Transverse colon (tissue), 4 donors: Measurements from ENCODE around the gene CMTM7. TPM values are rescaled to one million over a fixed set of nuclear protein-coding genes. Genes with fewer than 3 reads are reported as not detected.
A peak's percentile ranks its signal among the peaks of the same experiment; 100 is the strongest.

Experiments used
- DNase-seq: peaks from one replicate; pipeline ENCODE4 v3.0.0-alpha.2; 2019
- H3K27ac ChIP-seq, 4 donors: fragments of 200-600 bp; sonication (generic); 2 replicates each; pipeline ENCODE4 v1.5.1; 2016 to 2018; ENCODE audit warnings: inconsistent platforms in 4 of 4
- H3K27me3 ChIP-seq: fragments of 200-600 bp; sonication (generic); 2 replicates; pipeline ENCODE4 v1.5.1; 2017; ENCODE audit warnings: inconsistent platforms
- H3K36me3 ChIP-seq, 4 donors: fragments of 200-600 bp; sonication (generic); 2 replicates each; pipeline ENCODE4 v1.5.1; 2017 to 2019; ENCODE audit warnings: inconsistent platforms in 4 of 4
- H3K4me1 ChIP-seq, 4 donors: fragments of 200-600 bp; sonication (generic); 2 replicates each; pipeline ENCODE4 v1.5.1; 2017 to 2020; ENCODE audit warnings: inconsistent platforms in 4 of 4
- H3K4me3 ChIP-seq, 4 donors: fragments of 200-600 bp; sonication (generic); 1 replicate in 1 of 4; 2 replicates in 3 of 4; pipeline versions ENCODE4 v1.5.1 to v1.6.1; 2017 to 2019; ENCODE audit warnings: inconsistent platforms in 4 of 4
- H3K9me3 ChIP-seq, 2 donors: fragments of 200-600 bp; sonication (generic); 2 replicates each; pipeline ENCODE4 v1.5.1; 2017 to 2019; ENCODE audit warnings: inconsistent platforms in 2 of 2
- CTCF ChIP-seq, 5 experiments: fragments of 200-600 bp in 3 of 5; fragments of 450-650 bp in 2 of 5; sonication (generic) in 3 of 5; IDR thresholded peaks; 1 replicate in 2 of 5; 2 replicates in 3 of 5; pipeline ENCODE4 v1.5.1; 2016 to 2017; ENCODE audit warnings: antibody characterized with exemption in 5 of 5, inconsistent platforms in 3 of 5, mild to moderate bottlenecking in 2 of 5, moderate library complexity in 1 of 5
- EP300 ChIP-seq: sonication (generic); formaldehyde crosslinking; IDR thresholded peaks from one replicate; pipeline ENCODE4 v1.6.1; 2017; ENCODE audit warnings: antibody characterized with exemption, low read depth
- POLR2A ChIP-seq: fragments of 450-650 bp; IDR thresholded peaks from one replicate; pipeline ENCODE4 v1.6.1; 2016; ENCODE audit warnings: antibody characterized with exemption, mild to moderate bottlenecking, moderate library complexity
- POLR2AphosphoS5 ChIP-seq, 3 donors: sonication (generic); formaldehyde crosslinking; IDR thresholded peaks; one replicate each; pipeline ENCODE4 v1.6.1; 2016; ENCODE audit warnings: antibody characterized with exemption in 3 of 3
- WGBS, 2 donors: methylation state at CpG; one replicate each; pipeline ENCODE4 v1.1.5; 2018; ENCODE audit warnings: low coverage in 1 of 2; 5-methylcytosine and 5-hydroxymethylcytosine counted together
- in situ Hi-C, 4 donors: fragments of 200-750 bp; cut with MboI; loops; one replicate each; pipeline versions ENCODE4 v1.15.0 to v1.15.1; 2017; ENCODE audit warnings: low sequenced_read_pairs in 3 of 4, low pct_ligation_motif_present in 1 of 4, low pct_unique_long_range_greater_than_20kb in 1 of 4
- intact Hi-C: fragments of 100-400 bp; cut with DNase I; formaldehyde crosslinking; loops from one replicate; pipeline ENCODE4 v1.15.1; 2023; ENCODE audit warnings: low total_unique reads
- total RNA-seq, 4 donors: library from RNA; depleted of rRNA; stranded (reverse); fragments of >200 nt; gene quantifications; one replicate each; pipeline ENCODE4 v1.1.0, GENCODE V29; 2016

Gene CMTM7
- total RNA-seq, 4 donors from 2014 or later, result 3.4 to 16.0 (median 7.1) TPM

DNA sequence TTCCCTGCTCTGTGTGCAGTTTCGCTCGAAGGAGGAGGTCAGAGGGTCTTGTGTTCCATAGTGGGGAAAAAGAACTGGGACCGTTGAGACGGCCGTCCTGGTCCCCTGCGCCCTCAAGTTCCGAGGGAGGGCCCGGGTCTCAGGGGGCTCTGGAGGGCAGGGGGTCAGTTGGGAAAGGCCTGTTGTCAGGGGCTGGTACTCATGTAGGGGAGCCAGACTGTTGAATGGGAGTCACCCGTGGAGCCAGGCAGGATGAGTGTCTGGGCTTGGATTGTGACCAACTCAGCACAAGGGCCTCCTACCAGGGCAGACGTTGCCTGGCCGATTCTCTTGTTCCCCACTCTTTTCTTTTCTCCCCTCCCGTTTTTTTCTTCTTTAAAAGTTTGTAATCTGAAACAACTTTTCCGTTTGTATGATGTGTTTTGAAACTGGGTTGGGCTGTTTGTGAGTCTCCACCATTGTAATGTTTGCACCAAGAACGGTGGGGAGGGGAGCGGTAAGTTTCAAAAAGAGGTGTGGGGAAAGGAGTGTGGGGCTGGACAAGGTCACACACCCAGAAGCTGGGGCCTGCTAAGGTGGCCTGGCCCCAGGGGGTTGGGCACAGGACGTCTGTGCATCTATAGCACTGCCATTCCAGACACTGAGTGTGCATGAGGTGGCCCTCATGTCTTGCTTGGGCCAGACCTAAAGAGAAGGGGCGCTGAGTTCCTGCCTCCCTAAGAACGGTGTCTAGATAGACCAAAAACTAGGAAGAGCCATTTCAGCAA is 1.1 kb downstream of the CMTM7 start:
- Histone ChIP-seq H3K36me3 (no peaks in the 10 kb centered on the region), H3K9me3 (no peaks in the 10 kb centered on the region), H3K27ac (peak overlapping the region; percentile 79 to 85 (median 81)), H3K4me3 (peak overlapping the region; percentile 34 to 79 (median 62)), H3K27me3 (no peaks in the 10 kb centered on the region), H3K4me1 (peaks cover 0 to 6% (median 4%) of the 10 kb centered on the region in 4 donors)
- in situ Hi-C loops, result no loop called here
- TF ChIP-seq POLR2AphosphoS5 (IDR thresholded peaks at IDR 0.05) (no peak), POLR2A (no peak), EP300 (no peak), CTCF (IDR thresholded peaks at IDR 0.05) (no peak)
- intact Hi-C loops, result no loop called here
- DNase-seq, result peak; percentile 42
- 37 to 38% methylated on average over 4 to 18 of the region's 18 CpGs for WGBS, 2 donors

- TF ChIP-seq CTCF (IDR thresholded peaks at IDR 0.05) (no peak), POLR2A (no peak), EP300 (no peak), POLR2AphosphoS5 (IDR thresholded peaks at IDR 0.05) (no peak)
- in situ Hi-C loops, result no loop called here
Observed at GRCh38 chr3:32395496-32395895, 3.8 kb downstream of the CMTM7 start.

GRCh38 chr3:32397941-32398340 is 6.3 kb downstream of the CMTM7 start:
- DNase-seq, result no peak
- H3K36me3 ChIP-seq, result no peaks in the 10 kb centered on the region
- WGBS, 2 donors, result 48 to 64% methylated on average over 2 of the region's 2 CpGs
- no peaks in the 10 kb centered on the region for H3K27me3 ChIP-seq
- TF ChIP-seq EP300, result no peak
- TF ChIP-seq POLR2AphosphoS5 (IDR thresholded peaks at IDR 0.05), result no peak
- TF ChIP-seq POLR2A, result no peak
- TF ChIP-seq CTCF (IDR thresholded peaks at IDR 0.05), result no peak
- H3K27ac ChIP-seq, result peak overlapping the region in 1 of 4 donors; percentile 45
- H3K9me3 ChIP-seq, result no peaks in the 10 kb centered on the region
- in situ Hi-C loops (no loop called here), intact Hi-C loops (no loop called here)
- H3K4me1 ChIP-seq, result peaks cover 5 to 18% (median 14%) of the 10 kb centered on the region in 4 donors
- H3K4me3 ChIP-seq, result no peak overlapping the region

More at GRCh38 chr3:32395496-32395895, 3.8 kb downstream of the CMTM7 start:
- H3K4me1 ChIP-seq, result peaks cover 0 to 6% (median 4%) of the 10 kb centered on the region in 4 donors
- H3K4me3 ChIP-seq, result no peak overlapping the region
- DNase-seq, result no peak
- H3K27me3 ChIP-seq, result no peaks in the 10 kb centered on the region
- no peaks in the 10 kb centered on the region for H3K9me3 ChIP-seq
- 33 to 40% methylated on average over 1 to 2 of the region's 2 CpGs for WGBS, 2 donors
- no peaks in the 10 kb centered on the region for H3K36me3 ChIP-seq
- intact Hi-C loops, result no loop called here
- H3K27ac ChIP-seq, result no peak overlapping the region

GRCh38 chr3:32398531-32398930 is 6.9 kb downstream of the CMTM7 start:
- no peaks in the 10 kb centered on the region for H3K36me3 ChIP-seq
- H3K4me1 ChIP-seq, result peaks cover 5 to 18% (median 14%) of the 10 kb centered on the region in 4 donors
- DNase-seq, result no peak
- intact Hi-C loops, result no loop called here
- peak overlapping the region in 3 of 4 donors; percentile 9 to 45 (median 28) for H3K27ac ChIP-seq
- in situ Hi-C loops, result no loop called here
- 59 to 77% methylated on average over 3 to 10 of the region's 10 CpGs for WGBS, 2 donors
- no peaks in the 10 kb centered on the region for H3K27me3 ChIP-seq
- no peak for TF ChIP-seq POLR2A
- no peak for TF ChIP-seq CTCF (IDR thresholded peaks at IDR 0.05)
- TF ChIP-seq POLR2AphosphoS5 (IDR thresholded peaks at IDR 0.05), result no peak
- TF ChIP-seq EP300, result no peak
- H3K9me3 ChIP-seq, result no peaks in the 10 kb centered on the region
- no peak overlapping the region for H3K4me3 ChIP-seq
